ENCODE measurements around the gene NEGR1.

- TF ChIP-seq CTCF (IDR thresholded peaks at IDR 0.05; ENCODE audit: poor library complexity) (no peak), EZH2 (IDR thresholded peaks at IDR 0.05; ENCODE audit: borderline replicate concordance) (no peak)
Observed at GRCh38 chr1:71861022-71861421, 421.3 kb downstream of the NEGR1 start.

Measured in hepatocyte (in vitro differentiated cells).